GM19395 (cell line): Measurements from ENCODE around the gene HSBP1L1.
"Not testable (repeated sequence)": the region's sequence is repeated elsewhere in the genome, so short reads cannot be mapped to it uniquely, and the experiment has no call there.

Source experiments
- ATAC-seq: cut with Tn5 transposase; IDR thresholded peaks from one replicate; pipeline ENCODE4 v1.9.1; 2021; ENCODE audit warnings: mild to moderate bottlenecking, moderate library complexity; ENCODE audit not compliant: unreplicated experiment

HSBP1L1 gene

GRCh38 chr18:79960161-79960801 lies 4.2 kb upstream of the HSBP1L1 start:
- ATAC-seq: not testable (repeated sequence)

- no peak for ATAC-seq
Measured at GRCh38 chr18:79960921-79961526, 3.4 kb upstream of the HSBP1L1 start.

GRCh38 chr18:79961527-79962291 lies 2.7 kb upstream of the HSBP1L1 start:
- no peak for ATAC-seq

- no peak for ATAC-seq
Measured at GRCh38 chr18:79962311-79962710, 2.1 kb upstream of the HSBP1L1 start.

- peak; percentile 71 for ATAC-seq
Measured at GRCh38 chr18:79962835-79963657, 1.4 kb upstream of the HSBP1L1 start.

GRCh38 chr18:79963658-79964329 lies 649 bp upstream of the HSBP1L1 start:
- ATAC-seq: no peak

GRCh38 chr18:79965119-79965902 lies 868 bp downstream of the HSBP1L1 start:
- ATAC-seq: no peak

- ATAC-seq: no peak
Measured at GRCh38 chr18:79970419-79971133, 6.1 kb downstream of the HSBP1L1 start.

- ATAC-seq: no peak
Measured at GRCh38 chr18:79971211-79971952, 6.9 kb downstream of the HSBP1L1 start.

GRCh38 chr18:79971986-79972385 lies 7.5 kb downstream of the HSBP1L1 start:
- ATAC-seq: no peak

- ATAC-seq: no peak
Measured at GRCh38 chr18:79972720-79973119, 8.3 kb downstream of the HSBP1L1 start.

- no peak for ATAC-seq
Measured at GRCh38 chr18:79973517-79973916, 9.1 kb downstream of the HSBP1L1 start.

GRCh38 chr18:79974025-79974654 lies 9.7 kb downstream of the HSBP1L1 start:
- ATAC-seq: no peak

- ATAC-seq: no peak
Measured at GRCh38 chr18:79975043-79975442, 10.6 kb downstream of the HSBP1L1 start.

GRCh38 chr18:79975985-79976680 lies 11.7 kb downstream of the HSBP1L1 start:
- no peak for ATAC-seq

- ATAC-seq: no peak
Measured at GRCh38 chr18:79979843-79980242, 15.4 kb downstream of the HSBP1L1 start.

GRCh38 chr18:79980585-79980984 lies 16.1 kb downstream of the HSBP1L1 start:
- ATAC-seq: no peak
